Endothelial cell (in vitro differentiated cells): ENCODE measurements around the gene GALNT5. TPM values are rescaled to one million over a fixed set of nuclear protein-coding genes. Genes with fewer than 3 reads are reported as not detected.
A peak's percentile ranks its signal among the peaks of the same experiment; 100 is the strongest.

Experiments used
- DNase-seq: peaks from one replicate; pipeline ENCODE4 v3.0.0; 2021; ENCODE audit warnings: low spot score
- H3K27ac Mint-ChIP-seq: one replicate; pipeline ENCODE4 v1.8.0; 2021; ENCODE audit warnings: mixed read lengths, inconsistent platforms; ENCODE audit not compliant: unreplicated experiment
- H3K27me3 Mint-ChIP-seq: one replicate; pipeline ENCODE4 v1.8.0; 2021; ENCODE audit warnings: mild to moderate bottlenecking, moderate library complexity, mixed read lengths, inconsistent platforms; ENCODE audit not compliant: unreplicated experiment
- H3K36me3 Mint-ChIP-seq: one replicate; pipeline ENCODE4 v1.8.0; 2021; ENCODE audit warnings: mild to moderate bottlenecking, low read depth, mixed read lengths, inconsistent platforms; ENCODE audit not compliant: unreplicated experiment
- H3K4me1 Mint-ChIP-seq: one replicate; pipeline ENCODE4 v1.8.0; 2021; ENCODE audit warnings: mild to moderate bottlenecking, mixed read lengths, inconsistent platforms; ENCODE audit not compliant: unreplicated experiment
- H3K4me3 Mint-ChIP-seq: one replicate; pipeline ENCODE4 v1.8.0; 2021; ENCODE audit warnings: mild to moderate bottlenecking, mixed read lengths, inconsistent platforms; ENCODE audit not compliant: unreplicated experiment
- H3K9me3 Mint-ChIP-seq: one replicate; pipeline ENCODE4 v1.8.0; 2021; ENCODE audit warnings: mixed read lengths, inconsistent platforms; ENCODE audit not compliant: unreplicated experiment
- CTCF ChIP-seq: fragments of 200-600 bp; sonication (generic); IDR thresholded peaks from one replicate; pipeline ENCODE4 v1.5.0; 2021; ENCODE audit warnings: antibody characterized with exemption; ENCODE audit not compliant: unreplicated experiment
- long read RNA-seq: library from polyadenylated mRNA; unstranded; transcript quantifications from one replicate; pipeline ENCODE4 v2.0.0, GENCODE V29; 2020; ENCODE audit not compliant: unreplicated experiment
- total RNA-seq: library from RNA; stranded (reverse); fragmentation: NEBNext Ultra II Directional; extraction: Animal tissue kit (Norgen Biotek cat#: 25700); gene quantifications from one replicate; pipeline ENCODE4 v1.2.1, GENCODE V29; 2021; ENCODE audit not compliant: unreplicated experiment

GALNT5 gene, protein sequence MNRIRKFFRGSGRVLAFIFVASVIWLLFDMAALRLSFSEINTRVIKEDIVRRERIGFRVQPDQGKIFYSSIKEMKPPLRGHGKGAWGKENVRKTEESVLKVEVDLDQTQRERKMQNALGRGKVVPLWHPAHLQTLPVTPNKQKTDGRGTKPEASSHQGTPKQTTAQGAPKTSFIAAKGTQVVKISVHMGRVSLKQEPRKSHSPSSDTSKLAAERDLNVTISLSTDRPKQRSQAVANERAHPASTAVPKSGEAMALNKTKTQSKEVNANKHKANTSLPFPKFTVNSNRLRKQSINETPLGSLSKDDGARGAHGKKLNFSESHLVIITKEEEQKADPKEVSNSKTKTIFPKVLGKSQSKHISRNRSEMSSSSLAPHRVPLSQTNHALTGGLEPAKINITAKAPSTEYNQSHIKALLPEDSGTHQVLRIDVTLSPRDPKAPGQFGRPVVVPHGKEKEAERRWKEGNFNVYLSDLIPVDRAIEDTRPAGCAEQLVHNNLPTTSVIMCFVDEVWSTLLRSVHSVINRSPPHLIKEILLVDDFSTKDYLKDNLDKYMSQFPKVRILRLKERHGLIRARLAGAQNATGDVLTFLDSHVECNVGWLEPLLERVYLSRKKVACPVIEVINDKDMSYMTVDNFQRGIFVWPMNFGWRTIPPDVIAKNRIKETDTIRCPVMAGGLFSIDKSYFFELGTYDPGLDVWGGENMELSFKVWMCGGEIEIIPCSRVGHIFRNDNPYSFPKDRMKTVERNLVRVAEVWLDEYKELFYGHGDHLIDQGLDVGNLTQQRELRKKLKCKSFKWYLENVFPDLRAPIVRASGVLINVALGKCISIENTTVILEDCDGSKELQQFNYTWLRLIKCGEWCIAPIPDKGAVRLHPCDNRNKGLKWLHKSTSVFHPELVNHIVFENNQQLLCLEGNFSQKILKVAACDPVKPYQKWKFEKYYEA
- 0.15 TPM for total RNA-seq
- long read RNA-seq: 0 reads

DNA sequence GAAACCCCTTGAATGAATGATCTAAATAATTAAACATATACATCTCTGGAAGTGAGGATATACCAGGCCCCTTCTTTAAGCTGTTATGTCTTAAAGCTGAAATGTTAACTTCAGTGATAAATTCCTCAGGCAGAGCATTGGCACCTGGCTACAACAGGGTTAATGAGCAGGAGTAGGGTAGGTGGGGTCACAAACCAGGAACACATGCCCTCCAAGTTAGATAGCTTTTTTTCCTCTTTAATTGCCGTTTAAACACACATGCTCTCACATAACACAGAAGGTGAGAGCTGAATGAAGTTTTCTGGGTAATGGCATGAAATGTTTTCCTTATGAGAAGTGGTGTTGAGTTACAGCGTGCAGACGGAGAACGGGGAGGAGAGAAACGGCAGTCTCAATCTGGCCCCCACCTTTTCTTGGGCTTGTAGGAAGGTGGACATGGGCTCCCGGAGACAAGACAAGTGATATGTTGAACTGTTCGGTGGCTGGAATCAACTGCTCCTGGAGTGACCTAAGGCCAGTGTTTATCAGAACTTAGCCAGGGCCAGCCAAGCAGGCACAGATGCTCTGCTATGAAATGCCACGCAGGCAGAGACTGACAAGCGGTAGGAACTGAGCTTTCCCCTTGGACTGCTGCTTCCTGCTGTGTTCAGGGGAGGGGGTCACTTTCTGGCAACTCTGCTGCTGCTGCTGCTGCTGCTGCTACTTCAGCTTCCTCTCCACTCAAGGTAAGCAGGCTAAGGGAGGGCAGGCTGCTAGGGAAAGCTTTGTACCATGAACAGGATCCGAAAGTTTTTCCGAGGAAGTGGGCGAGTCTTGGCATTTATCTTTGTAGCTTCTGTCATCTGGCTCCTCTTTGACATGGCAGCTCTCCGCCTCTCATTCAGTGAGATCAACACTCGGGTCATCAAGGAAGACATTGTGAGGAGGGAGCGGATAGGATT lies at the start of gene GALNT5:
Gene GALNT5 (plus strand): TSS at position 394 of the 941 bp plus-strand sequence. CDS start 378 bp downstream, at position 772.
- H3K9me3 Mint-ChIP-seq: no peaks in the 10 kb centered on the region
- no peak within 1 kb of the TSS for H3K27ac Mint-ChIP-seq
- H3K4me3 Mint-ChIP-seq: peak within 1 kb of the TSS; percentile 81
- no peak for TF ChIP-seq CTCF
- H3K4me1 Mint-ChIP-seq: peaks cover 12% of the 10 kb centered on the region
- peak; percentile 36 for DNase-seq
- H3K27me3 Mint-ChIP-seq: no peaks in the 10 kb centered on the region
- no peaks in the 10 kb centered on the region for H3K36me3 Mint-ChIP-seq

DNA sequence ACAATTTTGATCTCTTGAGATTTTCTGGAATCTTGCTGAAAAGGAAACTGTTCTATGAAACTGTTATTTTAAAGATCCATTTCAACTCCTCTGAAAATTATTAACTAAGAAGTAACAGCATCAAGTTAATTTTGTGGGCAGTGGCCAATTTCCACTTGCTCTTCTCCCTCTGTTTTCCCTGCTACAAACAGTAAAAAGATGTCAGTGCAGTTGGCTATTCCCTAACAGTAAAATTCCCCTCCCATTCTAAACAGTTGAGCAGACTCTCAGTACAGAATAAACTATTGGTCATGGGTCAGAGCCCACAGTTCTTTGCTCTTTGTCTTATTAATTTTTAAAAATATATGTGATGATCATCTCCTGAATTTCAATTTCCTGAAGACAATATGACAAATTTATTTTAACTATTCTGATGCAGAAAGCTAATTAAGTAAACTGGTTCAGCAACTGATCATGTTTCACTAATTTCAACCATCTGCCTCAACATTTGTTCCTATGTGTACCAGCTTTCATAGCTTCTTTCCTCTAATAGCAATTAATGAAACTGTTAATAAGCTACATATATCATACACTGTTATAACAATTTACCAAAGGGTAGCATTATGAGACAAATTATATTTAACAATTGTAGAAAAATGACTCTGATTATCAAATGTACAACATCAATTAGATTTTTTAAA lies 41.1 kb upstream of the GALNT5 start:
- H3K4me1 Mint-ChIP-seq: no peaks in the 10 kb centered on the region
- no peak for DNase-seq
- no peak overlapping the region for H3K4me3 Mint-ChIP-seq

DNA sequence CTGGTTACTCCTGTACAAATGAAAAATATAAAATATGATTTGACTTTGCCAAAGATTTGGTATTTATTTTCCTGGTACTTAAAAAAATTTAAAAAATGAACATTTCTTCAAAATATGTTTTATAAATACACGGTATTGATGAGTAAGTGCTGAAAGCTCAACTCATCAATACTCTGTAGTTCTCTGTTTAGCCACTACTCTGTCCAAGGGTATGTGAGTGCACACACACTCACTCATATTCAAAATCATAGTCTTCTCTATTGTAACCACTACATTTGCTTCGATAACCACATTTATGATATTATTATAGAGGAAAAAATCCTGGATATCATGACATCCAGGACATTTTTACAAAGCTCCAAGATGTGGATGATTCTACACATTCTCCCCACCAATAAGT lies 40.1 kb upstream of the GALNT5 start:
- Mint-ChIP-seq H3K4me1 (no peaks in the 10 kb centered on the region), H3K27me3 (no peaks in the 10 kb centered on the region), H3K9me3 (no peaks in the 10 kb centered on the region), H3K36me3 (no peaks in the 10 kb centered on the region), H3K27ac (no peak overlapping the region), H3K4me3 (no peak overlapping the region)
- no peak for TF ChIP-seq CTCF
- no peak for DNase-seq

More for the DNA sequence above, 41.1 kb upstream of the GALNT5 start:
- Mint-ChIP-seq H3K9me3 (no peaks in the 10 kb centered on the region), H3K36me3 (no peaks in the 10 kb centered on the region), H3K27me3 (no peaks in the 10 kb centered on the region), H3K27ac (no peak overlapping the region)
- no peak for TF ChIP-seq CTCF

DNA sequence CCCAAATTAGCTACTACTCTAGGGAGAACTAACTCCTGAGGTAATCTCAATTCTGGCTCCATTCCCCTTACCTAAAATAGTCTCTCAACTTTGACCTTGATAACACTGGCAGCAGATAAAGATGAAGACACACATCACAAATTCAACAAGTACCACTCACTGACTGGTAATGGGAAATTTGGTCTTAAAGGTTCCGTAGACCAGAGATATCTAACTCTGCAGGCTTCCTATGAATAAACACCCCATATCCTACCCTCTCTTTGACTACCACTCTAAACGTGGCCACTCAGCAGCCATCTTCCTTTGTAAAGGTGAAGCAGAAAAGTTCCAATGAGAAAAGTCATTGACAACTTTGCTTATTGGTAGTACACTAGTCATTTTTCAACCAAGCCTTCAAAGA lies 38.6 kb upstream of the GALNT5 start:
- Mint-ChIP-seq H3K27me3 (no peaks in the 10 kb centered on the region), H3K9me3 (no peaks in the 10 kb centered on the region), H3K4me1 (no peaks in the 10 kb centered on the region), H3K27ac (no peak overlapping the region), H3K4me3 (no peak overlapping the region), H3K36me3 (no peaks in the 10 kb centered on the region)
- no peak for DNase-seq
- no peak for TF ChIP-seq CTCF
